SJCRH30 (cell line): ENCODE data around the gene DMD. TPM values are rescaled to one million over a fixed set of nuclear protein-coding genes. Genes with fewer than 3 reads are reported as not detected.

Source experiments
- DNase-seq, 2 experiments: peaks; one replicate each; pipeline ENCODE4 v3.0.0-alpha.2; 2015 to 2020
- H3K27ac ChIP-seq: fragments of 250-450 bp; sonication (Bioruptor Pico); 2 replicates; pipeline ENCODE4 v1.5.1; 2020; ENCODE audit warnings: mild to moderate bottlenecking, moderate library complexity
- H3K27me3 ChIP-seq: fragments of 250-450 bp; sonication (Bioruptor Pico); 2 replicates; pipeline ENCODE4 v1.5.1; 2020; ENCODE audit warnings: mild to moderate bottlenecking, moderate library complexity
- H3K36me3 ChIP-seq: fragments of 250-450 bp; sonication (Bioruptor Pico); 2 replicates; pipeline ENCODE4 v1.5.1; 2020; ENCODE audit warnings: mild to moderate bottlenecking, moderate library complexity
- H3K4me1 ChIP-seq: fragments of 250-450 bp; sonication (Bioruptor Pico); 2 replicates; pipeline ENCODE4 v1.5.1; 2020; ENCODE audit warnings: mild to moderate bottlenecking, moderate library complexity
- H3K4me3 ChIP-seq: fragments of 250-450 bp; sonication (Bioruptor Pico); 2 replicates; pipeline ENCODE4 v1.5.1; 2020; ENCODE audit warnings: mild to moderate bottlenecking, moderate library complexity
- H3K9me3 ChIP-seq: fragments of 250-450 bp; sonication (Bioruptor Pico); replicated peaks from 2 replicates; pipeline ENCODE4 v1.5.1; 2020; ENCODE audit warnings: mild to moderate bottlenecking, moderate library complexity
- total RNA-seq: library from RNA; depleted of rRNA; stranded (reverse); fragments of >200 nt; shearing (Covaris generic); gene quantifications from 2 replicates; pipeline ENCODE4 v1.2.3, GENCODE V29; 2014

DMD gene
- total RNA-seq, 1 experiment from 2014 or later, result 94.8 TPM

GRCh38 chrX:31092970-31093638, 2118.2 kb downstream of the DMD start:
- Histone ChIP-seq H3K9me3 (no peaks in the 10 kb centered on the region), H3K27ac (no peak overlapping the region), H3K4me3 (no peak overlapping the region), H3K4me1 (no peaks in the 10 kb centered on the region), H3K27me3 (no peaks in the 10 kb centered on the region), H3K36me3 (no peaks in the 10 kb centered on the region)
- DNase-seq, result no peak

DNA sequence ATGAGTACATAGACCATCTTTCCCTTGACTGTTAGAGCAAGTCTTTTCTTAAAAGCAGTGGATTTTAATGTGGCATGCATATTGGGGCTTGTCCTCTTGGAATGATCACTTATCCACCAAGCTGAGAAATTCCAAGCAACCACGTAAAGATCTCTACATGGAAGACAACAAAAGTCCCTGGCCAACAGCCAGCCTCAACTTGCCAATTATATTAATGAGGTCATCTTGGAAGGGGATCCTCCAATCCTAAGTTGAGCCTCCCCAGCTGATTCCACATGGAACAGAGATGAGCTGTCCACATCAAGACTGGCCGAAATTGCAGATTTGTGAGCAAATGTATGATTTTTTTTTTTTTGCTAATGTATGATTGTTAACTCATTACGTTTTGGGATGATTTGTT, 2118.9 kb downstream of the DMD start:
- Histone ChIP-seq H3K4me3 (no peak overlapping the region), H3K27ac (no peak overlapping the region), H3K36me3 (no peaks in the 10 kb centered on the region), H3K9me3 (no peaks in the 10 kb centered on the region), H3K4me1 (no peaks in the 10 kb centered on the region), H3K27me3 (no peaks in the 10 kb centered on the region)
- no peak for DNase-seq

DNA sequence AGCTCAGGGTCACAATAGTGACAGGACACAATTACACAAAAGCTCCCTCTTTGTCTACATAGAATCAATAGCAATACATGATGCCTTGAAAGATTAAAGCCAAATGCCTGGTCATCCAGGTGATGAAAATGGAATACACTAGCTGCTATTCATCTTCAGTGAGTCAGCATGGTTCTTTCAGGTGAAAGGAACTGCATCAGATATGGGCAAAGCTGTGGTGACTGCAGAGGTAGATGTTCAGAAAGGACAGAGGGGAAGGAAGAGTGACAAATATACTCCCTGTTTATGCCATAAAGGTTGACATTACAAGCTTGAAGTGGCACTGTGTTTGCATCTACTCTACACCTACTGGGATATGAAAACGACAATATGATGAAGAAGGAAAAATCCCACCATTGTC, 2119.5 kb downstream of the DMD start:
- no peaks in the 10 kb centered on the region for H3K27me3 ChIP-seq
- H3K27ac ChIP-seq, result no peak overlapping the region
- DNase-seq, result no peak
- no peaks in the 10 kb centered on the region for H3K9me3 ChIP-seq
- H3K36me3 ChIP-seq, result no peaks in the 10 kb centered on the region
- no peak overlapping the region for H3K4me3 ChIP-seq
- no peaks in the 10 kb centered on the region for H3K4me1 ChIP-seq

GRCh38 chrX:31074522-31074921, 2136.8 kb downstream of the DMD start:
- Histone ChIP-seq H3K9me3 (no peaks in the 10 kb centered on the region), H3K27ac (no peak overlapping the region), H3K4me1 (no peaks in the 10 kb centered on the region), H3K36me3 (no peaks in the 10 kb centered on the region), H3K27me3 (no peaks in the 10 kb centered on the region), H3K4me3 (no peak overlapping the region)
- DNase-seq, result no peak

- H3K27ac ChIP-seq, result no peak within 1 kb of the TSS
- no peaks in the 10 kb centered on the region for H3K27me3 ChIP-seq
- no peaks in the 10 kb centered on the region for H3K36me3 ChIP-seq
- H3K9me3 ChIP-seq, result no peaks in the 10 kb centered on the region
- no peaks in the 10 kb centered on the region for H3K4me1 ChIP-seq
- DNase-seq, result no peak
- no peak within 1 kb of the TSS for H3K4me3 ChIP-seq
These were observed 2139.6 kb downstream of the DMD start, which contains the start of gene FTHL17 for GRCh38 chrX:31071725-31072124. Gene FTHL17 (minus strand): TSS chrX:31072041. CDS start chrX:31071953, 88 bp downstream.

- no peak for DNase-seq
These were observed 2140.1 kb downstream of the DMD start for GRCh38 chrX:31071262-31071661.

GRCh38 chrX:31070057-31070468, 2141.3 kb downstream of the DMD start:
- Histone ChIP-seq H3K4me3 (no peak overlapping the region), H3K4me1 (no peaks in the 10 kb centered on the region), H3K9me3 (no peaks in the 10 kb centered on the region), H3K27me3 (no peaks in the 10 kb centered on the region), H3K36me3 (no peaks in the 10 kb centered on the region), H3K27ac (no peak overlapping the region)
- DNase-seq, result no peak

More at GRCh38 chrX:31071262-31071661, 2140.1 kb downstream of the DMD start:
- Histone ChIP-seq H3K9me3 (no peaks in the 10 kb centered on the region), H3K4me3 (no peak overlapping the region), H3K4me1 (no peaks in the 10 kb centered on the region), H3K27ac (no peak overlapping the region), H3K27me3 (no peaks in the 10 kb centered on the region), H3K36me3 (no peaks in the 10 kb centered on the region)
